PFSK-1 (cell line): ENCODE data around the gene KCNMB2.

Experiments used
- FOXP2 ChIP-seq: optimal IDR thresholded peaks from 2 replicates; pipeline ENCODE3; 2011; ENCODE audit warnings: borderline replicate concordance, control low read depth, inconsistent platforms; ENCODE audit not compliant: insufficient read depth; ENCODE audit errors: extremely low read length, extremely low read depth
- POLR2AphosphoS5 ChIP-seq: IDR thresholded peaks from 2 replicates; pipeline ENCODE4 v1.6.1; 2012; ENCODE audit warnings: low read depth, mild to moderate bottlenecking, control low read depth, low read length, moderate library complexity
- TAF1 ChIP-seq: IDR thresholded peaks from 2 replicates; pipeline ENCODE4 v1.6.1; 2012; ENCODE audit warnings: low read length, control low read depth, borderline replicate concordance; ENCODE audit not compliant: insufficient read depth

DNA sequence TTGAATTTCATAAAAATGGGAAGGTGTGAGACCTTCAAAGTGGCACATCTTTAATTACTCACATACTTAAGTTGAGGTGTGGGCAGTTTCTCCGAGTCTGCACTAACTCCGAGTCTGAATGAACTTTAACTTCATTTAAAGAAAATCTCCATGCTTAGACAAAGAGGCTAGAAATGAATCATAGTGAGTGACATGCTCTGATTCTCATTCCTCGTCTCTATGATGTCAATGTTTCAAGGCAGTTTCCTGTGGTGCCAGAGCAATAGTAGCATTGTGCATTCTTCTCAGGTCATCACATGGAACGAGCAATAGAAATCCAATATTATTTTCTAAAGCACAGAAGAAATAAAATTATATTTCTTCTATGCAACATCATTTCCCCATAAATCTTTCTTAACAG is 224.8 kb downstream of the KCNMB2 start:
- TF ChIP-seq TAF1: no peak
- no peak for TF ChIP-seq POLR2AphosphoS5
- TF ChIP-seq FOXP2: no peak
